PC-9 (cell line): ENCODE measurements around the gene BRD3OS. TPM values are rescaled to one million over a fixed set of nuclear protein-coding genes. Genes with fewer than 3 reads are reported as not detected.

Source experiments
- BruUV-seq: library from RNA; stranded (reverse); fragments of 400-500 nt; replicated peaks from 2 replicates; lab custom pipeline; 2021; lab: Mats Ljungman, UMichigan
- CTCF ChIA-PET: fragments of 300-600 bp; sonication (Branson Sonifier 250); formaldehyde crosslinking; loops from one replicate; lab custom pipeline; 2022; ENCODE audit warnings: antibody characterized with exemption; lab: Charles Lee
- POLR2A ChIA-PET: fragments of 300-600 bp; sonication (Branson Sonifier 250); formaldehyde crosslinking; loops from one replicate; lab custom pipeline; 2022; ENCODE audit warnings: antibody characterized with exemption; ENCODE audit not compliant: unreplicated experiment; lab: Charles Lee
- DNase-seq, 2 experiments: peaks; one replicate each; pipeline versions ENCODE4 v3.0.0 to v3.0.0-alpha.2; 2015 to 2022; ENCODE audit warnings: mixed read lengths in 1 of 2
- H2AFZ ChIP-seq: fragments of 200-600 bp; sonication (generic); 2 replicates; pipeline ENCODE4 v1.8.1; 2017; ENCODE audit warnings: antibody characterized with exemption
- H3F3A ChIP-seq: fragments of 200-600 bp; sonication (generic); 2 replicates; pipeline ENCODE4 v1.8.1; 2017; ENCODE audit warnings: antibody characterized with exemption, mild to moderate bottlenecking, low read depth; ENCODE audit not compliant: insufficient read depth
- H3K27ac ChIP-seq: fragments of 200-600 bp; sonication (generic); 2 replicates; pipeline ENCODE4 v1.6.1; 2016; ENCODE audit warnings: mixed run types
- H3K27me3 ChIP-seq: fragments of 200-600 bp; sonication (generic); 2 replicates; pipeline ENCODE4 v1.6.1; 2016; ENCODE audit warnings: low read depth, mixed run types; ENCODE audit not compliant: insufficient read depth
- H3K36me3 ChIP-seq: fragments of 200-600 bp; sonication (generic); 2 replicates; pipeline ENCODE4 v1.6.1; 2016; ENCODE audit warnings: low read depth, mixed run types
- H3K4me1 ChIP-seq: fragments of 200-600 bp; sonication (generic); replicated peaks from 2 replicates; pipeline ENCODE4 v1.6.1; 2016; ENCODE audit warnings: mixed run types; ENCODE audit not compliant: insufficient read depth
- H3K4me2 ChIP-seq: fragments of 200-600 bp; sonication (generic); 2 replicates; pipeline ENCODE4 v1.6.1; 2017; ENCODE audit warnings: mixed run types
- H3K4me3 ChIP-seq: fragments of 200-600 bp; sonication (generic); 2 replicates; pipeline ENCODE4 v1.6.1; 2016; ENCODE audit warnings: mixed run types
- H3K79me2 ChIP-seq: fragments of 200-600 bp; sonication (generic); 2 replicates; pipeline ENCODE4 v1.6.1; 2017; ENCODE audit warnings: low read depth, mixed run types
- H3K9me2 ChIP-seq: fragments of 200-600 bp; sonication (generic); 2 replicates; pipeline ENCODE4 v1.8.1; 2017; ENCODE audit warnings: mild to moderate bottlenecking; ENCODE audit not compliant: insufficient read depth
- H3K9me3 ChIP-seq: fragments of 200-600 bp; sonication (generic); 2 replicates; pipeline ENCODE4 v1.8.1; 2016; ENCODE audit warnings: low read depth; ENCODE audit not compliant: insufficient read depth
- H4K20me1 ChIP-seq: fragments of 200-600 bp; sonication (generic); 2 replicates; pipeline ENCODE4 v1.8.1; 2017; ENCODE audit not compliant: insufficient read depth
- CTCF ChIP-seq: fragments of 200-600 bp; sonication (generic); conservative IDR thresholded peaks from 2 replicates; pipeline ENCODE4 v1.6.1; 2017; ENCODE audit warnings: mixed run types, antibody characterized with exemption, mild to moderate bottlenecking, moderate library complexity
- EZH2 ChIP-seq: fragments of 200-600 bp; sonication (generic); IDR thresholded peaks from 2 replicates; pipeline ENCODE4 v1.8.0; 2017; ENCODE audit warnings: antibody characterized with exemption, low read depth
- intact Hi-C: fragments of 100-400 bp; cut with micrococcal nuclease; formaldehyde crosslinking; loops from one replicate; pipeline ENCODE4 v1.10.0; 2022; ENCODE audit not compliant: unreplicated experiment
- total RNA-seq: library from RNA; stranded (reverse); gene quantifications from 2 replicates; pipeline ENCODE4 v1.2.3, GENCODE V29; 2021

BRD3OS gene
- total RNA-seq, 1 experiment from 2014 or later, result 26.2 TPM

GRCh38 chr9:133976887-133977286, 48.4 kb upstream of the BRD3OS start:
- Histone ChIP-seq H3K27ac (no peak overlapping the region), H3K9me3 (no peaks in the 10 kb centered on the region), H3K27me3 (no peaks in the 10 kb centered on the region), H3K9me2 (no peaks in the 10 kb centered on the region), H3K4me3 (no peak overlapping the region), H3K36me3 (no peaks in the 10 kb centered on the region), H3K4me2 (no peak overlapping the region), H2AFZ (no peak overlapping the region), H4K20me1 (peaks cover 90% of the 10 kb centered on the region), H3F3A (no peaks in the 10 kb centered on the region; the same call in 1 of the 2 replicates), H3K4me1 (peaks cover 5% of the 10 kb centered on the region), H3K79me2 (peaks cover 61% of the 10 kb centered on the region)
- BruUV-seq, result no TSS peak
- POLR2A ChIA-PET, result no interaction called here
- DNase-seq, result no peak
- intact Hi-C loops, result no loop called here
- CTCF ChIA-PET, result interaction anchor here (0.7 kb wide), 1 partner anchor 36 kb away, joined by 4 read pairs; no protein-coding TSS in a partner anchor
- no peak for TF ChIP-seq EZH2
- no peak for TF ChIP-seq CTCF

GRCh38 chr9:133977421-133978201, 47.7 kb upstream of the BRD3OS start:
- intact Hi-C loops, result no loop called here
- no peak for DNase-seq
- H3K9me2 ChIP-seq, result no peaks in the 10 kb centered on the region
- H2AFZ ChIP-seq, result no peak overlapping the region
- BruUV-seq, result no TSS peak
- no peaks in the 10 kb centered on the region for H3K36me3 ChIP-seq
- peaks cover 54% of the 10 kb centered on the region for H3K79me2 ChIP-seq
- ChIA-PET CTCF (interaction anchor here (0.7 kb wide), 1 partner anchor 37 kb away, joined by 4 read pairs; no protein-coding TSS in a partner anchor), POLR2A (no interaction called here)
- H4K20me1 ChIP-seq, result peaks cover 87% of the 10 kb centered on the region
- no peak overlapping the region for H3K4me2 ChIP-seq
- H3K4me1 ChIP-seq, result no peaks in the 10 kb centered on the region
- no peak overlapping the region for H3K27ac ChIP-seq
- H3K9me3 ChIP-seq, result no peaks in the 10 kb centered on the region
- no peak overlapping the region for H3K4me3 ChIP-seq
- TF ChIP-seq CTCF, result no peak
- no peaks in the 10 kb centered on the region for H3K27me3 ChIP-seq
- H3F3A ChIP-seq, result no peaks in the 10 kb centered on the region

GRCh38 chr9:133978226-133978898, 46.9 kb upstream of the BRD3OS start:
- no TSS peak for BruUV-seq
- H4K20me1 ChIP-seq, result peaks cover 87% of the 10 kb centered on the region

More at GRCh38 chr9:133978226-133978898, 46.9 kb upstream of the BRD3OS start:
- intact Hi-C loops, result no loop called here
- no peaks in the 10 kb centered on the region for H3K9me2 ChIP-seq
- no peaks in the 10 kb centered on the region for H3K9me3 ChIP-seq
- H3F3A ChIP-seq, result no peaks in the 10 kb centered on the region
- no peak overlapping the region for H3K4me3 ChIP-seq
- H3K27ac ChIP-seq, result no peak overlapping the region
- POLR2A ChIA-PET, result no interaction called here
- CTCF ChIA-PET, result no interaction called here
- H3K79me2 ChIP-seq, result peaks cover 51% of the 10 kb centered on the region
- TF ChIP-seq CTCF (no peak), EZH2 (no peak)
- no peaks in the 10 kb centered on the region for H3K27me3 ChIP-seq
- no peaks in the 10 kb centered on the region for H3K36me3 ChIP-seq
- H3K4me2 ChIP-seq, result no peak overlapping the region
- H2AFZ ChIP-seq, result no peak overlapping the region
- no peak for DNase-seq
- no peaks in the 10 kb centered on the region for H3K4me1 ChIP-seq
